ENCODE results near the gene ALX4. TPM values are rescaled to one million over a fixed set of nuclear protein-coding genes. Genes with fewer than 3 reads are reported as not detected.
A peak's percentile ranks its signal among the peaks of the same experiment; 100 is the strongest.

Gene ALX4
- total and polyA plus RNA-seq, 9 of the 15 experiments (the other 6 are each of a cell fraction or from before 2014, with no cell fraction given) = 0.07 to 1.2 (median 0.33) TPM

GRCh38 chr11:44333271-44334218 lies 23.6 kb upstream of the ALX4 start (continued):
- peak; percentile 21; the same call in 1 of the 2 replicates for TF ChIP-seq TFAP4 (CRISPR knock-in tag; IDR thresholded peaks at IDR 0.05; ENCODE audit: borderline replicate concordance)
- peak; percentile 98 for TF ChIP-seq HMBOX1 (IDR thresholded peaks at IDR 0.05)
- peak; percentile 66; the same call in 1 of the 2 replicates for TF ChIP-seq FOXM1 (IDR thresholded peaks at IDR 0.05; ENCODE audit: low read depth)
- no peak for TF ChIP-seq FOXM1 (CRISPR knock-in tag; IDR thresholded peaks at IDR 0.05; ENCODE audit: low read depth)
- TF ChIP-seq E2F6 (IDR thresholded peaks at IDR 0.05; ENCODE audit: borderline replicate concordance in 1 of 2, extremely low read depth in 1 of 2, insufficient read depth in 1 of 2, insufficient read length in 1 of 2, low read depth in 1 of 2, low read length in 1 of 2, poor library complexity in 1 of 2, severe bottlenecking in 1 of 2) = no peak
- TF ChIP-seq CXXC5 (CRISPR knock-in tag; IDR thresholded peaks at IDR 0.05) = peak; percentile 69
- TF ChIP-seq HDAC2 (IDR thresholded peaks at IDR 0.05) = 0 out of 2 replicates have a peak, but pooled peaks have one; percentile 62
- TF ChIP-seq TAL1 (IDR thresholded peaks at IDR 0.05) = peak; percentile 87
- TF ChIP-seq CC2D1A (IDR thresholded peaks at IDR 0.05) = peak; percentile 91; the same call in 1 of the 2 replicates
- peak; percentile 86 to 87; a peak in 3 of 4 replicates for TF ChIP-seq ARNT (IDR thresholded peaks at IDR 0.05)
- TF ChIP-seq PTTG1 (tag; IDR thresholded peaks at IDR 0.05; ENCODE audit: low read depth) = peak; percentile 34; the same call in 1 of the 2 replicates
- TF ChIP-seq DNMT1 (IDR thresholded peaks at IDR 0.05) = no peak
- peak; percentile 73 for TF ChIP-seq POLR2AphosphoS5 (IDR thresholded peaks at IDR 0.05; ENCODE audit: control insufficient read depth, insufficient read depth, low read depth, low read length)
- peak; percentile 12 for TF ChIP-seq RBFOX2 (IDR thresholded peaks at IDR 0.05; ENCODE audit: low read depth, low read length)
- no peak for TF ChIP-seq XRCC4 (IDR thresholded peaks at IDR 0.05; ENCODE audit: extremely low read depth, insufficient read depth, insufficient read length)
- TF ChIP-seq HNRNPUL1 (IDR thresholded peaks at IDR 0.05; ENCODE audit: low read length) = no peak
- TF ChIP-seq ZBED1 (IDR thresholded peaks at IDR 0.05) = 0 out of 2 replicates have a peak, but pooled peaks have one; percentile 37
- peak; percentile 51; the same call in 1 of the 2 replicates for TF ChIP-seq HES1 (IDR thresholded peaks at IDR 0.05; ENCODE audit: low read depth)
- TF ChIP-seq HMGN3 (IDR thresholded peaks at IDR 0.05; ENCODE audit: borderline replicate concordance, extremely low read depth, insufficient read length, low read depth, low read length) = peak; percentile 25
- TF ChIP-seq ETV1 (tag; conservative IDR thresholded peaks at IDR 0.05; ENCODE audit: low read depth) = peak; percentile 30; the same call in 1 of the 2 replicates
- TF ChIP-seq PHB2 (IDR thresholded peaks at IDR 0.05; ENCODE audit: low read depth) = no peak
- TF ChIP-seq ZBTB17 (CRISPR knock-in tag; IDR thresholded peaks at IDR 0.05) = no peak; the same call in 1 of the 2 replicates
- TF ChIP-seq NR0B1 (IDR thresholded peaks at IDR 0.05; ENCODE audit: partially characterized antibody) = no peak
